Skeletal muscle cell (primary cell): ENCODE data around the gene SOS1.
"Not testable (repeated sequence)": the region's sequence is repeated elsewhere in the genome, so short reads cannot be mapped to it uniquely, and the experiment has no call there.

ENCODE experiments used
- DNase-seq: peaks from one replicate; pipeline ENCODE4 v3.0.0-alpha.2; 2010; ENCODE audit warnings: low read depth
- H3K4me3 ChIP-seq: 2 replicates; pipeline ENCODE4 v1.5.1; 2011; ENCODE audit warnings: low read depth, mild to moderate bottlenecking, control low read depth, low read length, moderate library complexity

The SOS1 gene

GRCh38 chr2:39059366-39059952, 61.4 kb downstream of the SOS1 start:
- H3K4me3 ChIP-seq = no peak overlapping the region
- peak; percentile 4 for DNase-seq

- DNase-seq = no peak
- H3K4me3 ChIP-seq = no peak overlapping the region
Observed at GRCh38 chr2:39058101-39058500, 62.8 kb downstream of the SOS1 start.

- not testable (repeated sequence) for H3K4me3 ChIP-seq, DNase-seq
Observed at GRCh38 chr2:39052665-39053064, 68.2 kb downstream of the SOS1 start.

DNA sequence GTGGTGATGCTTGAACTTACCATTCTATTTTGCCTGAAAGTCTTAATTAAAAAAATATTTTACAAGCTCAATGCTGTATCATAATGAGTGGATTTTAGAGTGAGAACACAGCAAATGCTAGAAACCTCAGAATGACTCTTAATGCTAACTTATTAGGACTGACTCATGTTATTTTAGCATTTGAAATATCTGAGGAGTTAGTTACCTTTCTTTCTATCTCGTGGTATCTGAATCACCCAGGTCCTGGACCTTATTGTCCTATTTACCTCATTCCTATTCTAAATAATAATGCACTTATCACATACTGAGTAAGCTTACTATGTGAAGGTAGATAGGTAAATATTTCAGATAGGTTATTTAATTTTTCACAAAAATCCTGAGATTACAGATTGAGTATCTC, 70.7 kb downstream of the SOS1 start:
- DNase-seq = no peak
- H3K4me3 ChIP-seq = no peak overlapping the region

DNA sequence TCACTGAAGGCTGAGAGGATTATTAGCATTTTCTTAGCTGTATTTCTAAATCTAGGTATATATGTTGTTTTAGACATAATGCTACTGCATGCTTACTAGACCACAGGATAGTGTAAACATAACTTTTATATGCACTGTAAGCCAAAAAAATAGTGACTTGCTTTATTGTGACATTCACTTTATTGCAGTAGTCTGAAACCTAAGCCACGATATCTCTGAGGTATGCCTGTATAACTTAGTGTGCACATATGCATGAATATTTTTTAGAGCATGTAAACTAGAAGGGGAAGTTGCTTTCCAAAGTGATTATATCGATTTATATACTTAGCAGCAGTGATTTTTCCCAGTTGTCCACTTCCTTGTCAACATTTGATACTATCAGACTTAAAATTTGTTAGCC, 81.8 kb downstream of the SOS1 start:
- no peak overlapping the region for H3K4me3 ChIP-seq
- no peak for DNase-seq

DNA sequence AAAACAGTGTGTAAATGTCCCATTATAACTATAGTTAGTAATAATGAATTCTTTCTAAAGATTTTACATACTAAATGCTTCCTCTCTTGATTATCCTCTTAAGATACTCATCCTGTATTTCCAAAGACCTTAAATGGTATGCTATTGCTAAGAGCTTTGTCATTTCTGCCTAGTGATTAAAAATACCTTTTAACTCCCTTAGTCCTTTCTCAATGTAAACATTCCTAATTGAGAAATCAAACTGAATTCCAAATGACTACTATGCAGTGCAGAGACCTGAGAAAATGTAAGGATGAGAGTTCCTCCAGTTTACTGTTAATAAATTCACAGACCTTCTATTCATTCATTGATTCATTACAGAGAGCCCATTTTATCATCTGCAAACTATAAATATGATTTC, 86.9 kb downstream of the SOS1 start:
- DNase-seq = peak; percentile 4
- H3K4me3 ChIP-seq = no peak overlapping the region

DNA sequence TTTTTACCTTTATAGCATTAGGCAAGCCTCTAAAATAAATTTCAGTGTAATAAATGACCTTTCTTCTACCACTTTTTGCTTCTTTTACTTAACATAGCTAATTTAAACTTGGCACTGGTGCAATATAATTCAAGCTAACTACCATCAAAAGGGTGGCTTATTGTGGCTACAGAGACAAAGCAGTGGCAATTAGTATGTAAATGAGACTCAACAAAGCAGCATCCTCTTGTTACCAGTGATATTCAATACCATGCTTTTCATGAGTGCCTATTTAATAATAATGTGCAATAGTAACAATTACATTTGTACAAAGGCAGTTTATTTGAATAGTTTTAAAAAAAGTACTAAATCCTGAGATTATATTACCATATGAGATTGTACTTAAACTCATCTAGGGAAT, 93.4 kb downstream of the SOS1 start:
- DNase-seq = no peak
- no peak overlapping the region for H3K4me3 ChIP-seq

DNA sequence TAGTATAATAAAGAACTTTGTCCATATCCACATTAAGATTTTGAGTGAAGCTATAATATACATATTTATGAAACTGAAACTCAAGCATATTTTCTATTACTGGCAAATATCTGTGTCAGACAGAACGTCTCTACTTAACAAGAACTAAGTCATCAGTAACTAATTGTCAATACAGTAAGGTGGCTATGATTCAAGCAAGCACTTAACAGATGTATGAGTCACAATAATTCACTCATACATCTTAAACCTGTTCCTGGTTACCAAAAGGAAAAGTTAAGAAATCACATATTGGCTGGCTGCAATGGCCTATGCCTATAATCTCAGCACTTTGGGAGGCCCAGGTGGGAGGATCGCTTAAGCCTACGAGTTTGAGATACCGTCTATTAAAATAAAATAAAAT, 96.0 kb downstream of the SOS1 start:
- no peak overlapping the region for H3K4me3 ChIP-seq
- DNase-seq = no peak

- DNase-seq = no peak
- no peak overlapping the region for H3K4me3 ChIP-seq
Observed at GRCh38 chr2:39023649-39024048, 97.2 kb downstream of the SOS1 start.

- no peak overlapping the region for H3K4me3 ChIP-seq
- no peak for DNase-seq
Observed at GRCh38 chr2:39022642-39023235, 98.1 kb downstream of the SOS1 start.

DNA sequence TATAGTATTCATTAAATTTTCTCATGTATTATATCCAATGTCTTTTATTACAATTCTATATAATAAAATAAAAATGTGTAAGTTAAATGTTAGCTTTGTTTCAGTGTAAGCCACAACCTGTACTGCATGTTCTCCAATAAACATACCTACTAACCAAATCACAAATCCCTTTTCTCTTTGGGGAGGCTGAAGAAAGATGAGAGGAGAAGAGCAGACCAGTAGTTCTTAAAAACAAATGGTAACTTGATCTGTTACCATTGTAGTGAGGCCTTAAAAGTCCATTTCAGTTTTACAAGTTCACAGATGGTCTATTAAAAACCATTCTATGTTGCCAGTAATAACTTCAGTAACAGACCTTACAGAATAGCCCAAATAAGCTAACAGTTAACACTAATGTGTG, 100.5 kb downstream of the SOS1 start:
- DNase-seq = no peak
- no peak overlapping the region for H3K4me3 ChIP-seq

GRCh38 chr2:39018638-39019037, 102.2 kb downstream of the SOS1 start:
- H3K4me3 ChIP-seq = no peak overlapping the region
- DNase-seq = no peak

DNA sequence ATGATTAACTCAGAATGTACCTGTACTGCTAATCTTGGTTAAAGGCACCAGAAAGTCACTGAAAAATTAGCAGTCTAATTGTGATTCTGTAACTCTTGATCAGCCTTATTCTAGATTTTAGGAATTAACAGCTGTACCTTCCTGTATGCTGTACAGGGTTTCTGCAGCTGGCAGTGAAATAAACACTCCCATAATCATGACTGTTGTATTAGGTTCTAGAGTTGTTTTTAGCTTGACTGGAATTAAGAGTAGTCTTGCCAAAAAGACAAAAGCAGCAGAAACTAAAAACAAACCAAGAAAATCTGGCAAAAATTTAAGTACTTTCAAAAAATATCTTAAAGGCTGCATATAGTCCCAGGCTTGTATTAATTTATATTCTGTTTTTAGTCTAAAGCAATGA, 103.5 kb downstream of the SOS1 start:
- no peak for DNase-seq
- no peak overlapping the region for H3K4me3 ChIP-seq

- no peak overlapping the region for H3K4me3 ChIP-seq
- DNase-seq = no peak
Observed at GRCh38 chr2:39015424-39015823, 105.4 kb downstream of the SOS1 start.

GRCh38 chr2:39013871-39014270, 107.0 kb downstream of the SOS1 start:
- no peak overlapping the region for H3K4me3 ChIP-seq
- no peak for DNase-seq

GRCh38 chr2:39008665-39009064, 112.2 kb downstream of the SOS1 start:
- DNase-seq = no peak
- H3K4me3 ChIP-seq = no peak overlapping the region

- no peak overlapping the region for H3K4me3 ChIP-seq
- no peak for DNase-seq
Observed at GRCh38 chr2:39007875-39008504, 112.9 kb downstream of the SOS1 start.

- no peak overlapping the region for H3K4me3 ChIP-seq
Observed at GRCh38 chr2:39000552-39000951, 120.3 kb downstream of the SOS1 start.

GRCh38 chr2:38997781-38998180, 123.1 kb downstream of the SOS1 start:
- no peak overlapping the region for H3K4me3 ChIP-seq
- peak; percentile 95 for DNase-seq

More at GRCh38 chr2:39000552-39000951, 120.3 kb downstream of the SOS1 start:
- no peak for DNase-seq

- no peak for DNase-seq
- no peak overlapping the region for H3K4me3 ChIP-seq
Observed at GRCh38 chr2:38991899-38992298, 129.0 kb downstream of the SOS1 start.

- H3K4me3 ChIP-seq = no peak overlapping the region
- no peak for DNase-seq
Observed at GRCh38 chr2:38988716-38989115, 132.1 kb downstream of the SOS1 start.
